A673 (cell line): ENCODE results near the gene ATP10A.

Experiments
- CTCF ChIP-seq: fragments of 300-800, 200-600 bp; sonication (generic); conservative IDR thresholded peaks from 2 replicates; pipeline ENCODE4 v1.5.1; 2017; ENCODE audit warnings: low read depth, mild to moderate bottlenecking, antibody characterized with exemption, low read length, moderate library complexity, mixed read lengths
- EZH2 ChIP-seq: fragments of 200-600 bp; sonication (generic); IDR thresholded peaks from 2 replicates; pipeline ENCODE4 v1.6.1; 2017; ENCODE audit warnings: borderline replicate concordance, low read depth, mild to moderate bottlenecking, mixed read lengths, antibody characterized with exemption, low read length; ENCODE audit not compliant: poor library complexity, severe bottlenecking

DNA sequence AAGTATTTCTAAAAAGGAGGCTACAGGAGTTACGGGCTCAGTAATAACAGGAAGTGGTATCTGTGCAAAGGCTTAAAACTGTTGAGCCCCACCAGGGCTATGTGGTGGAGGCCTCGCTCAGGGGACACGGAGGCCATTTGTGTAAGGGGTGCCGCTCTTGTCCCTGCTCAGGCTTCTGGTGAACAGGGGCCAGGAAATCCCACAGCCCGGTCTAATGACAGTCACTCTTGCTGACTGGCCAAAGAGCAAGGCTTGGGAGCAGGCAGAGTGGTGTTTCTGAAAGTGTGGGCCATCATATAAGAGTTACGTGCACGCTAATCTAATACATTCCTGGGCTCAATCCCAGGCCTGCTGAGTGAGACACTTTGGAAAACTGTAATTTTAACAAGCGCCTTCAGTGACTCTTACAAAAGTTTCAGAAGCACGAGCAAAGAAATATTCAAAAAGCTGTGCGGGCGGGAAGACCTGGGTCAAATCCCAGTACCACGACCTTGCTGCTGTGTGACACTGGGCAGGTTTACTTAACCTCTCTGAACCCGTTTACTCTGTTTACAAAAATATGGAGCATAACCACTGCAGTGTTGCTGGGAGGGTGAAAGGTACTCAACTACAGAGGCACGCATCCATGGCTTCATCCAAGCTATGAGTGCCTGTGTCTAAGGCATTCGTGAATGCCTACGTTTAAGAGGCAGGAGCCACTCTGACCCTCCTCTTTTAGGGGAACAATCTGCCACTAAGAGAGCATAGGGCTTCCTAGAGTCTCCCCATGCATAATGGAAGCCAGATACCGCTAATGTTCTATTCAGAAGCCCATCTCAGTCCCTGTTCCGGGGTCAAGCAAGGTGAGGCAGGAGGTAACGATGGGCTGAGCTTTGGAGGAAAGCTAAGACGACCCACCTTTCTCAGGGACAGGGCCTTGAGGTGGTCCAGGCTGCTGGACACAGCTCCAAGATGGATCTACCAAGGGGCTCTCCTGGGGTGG is 2.0 kb downstream of the ATP10A start:
- no peak for TF ChIP-seq CTCF
- no peak for TF ChIP-seq EZH2
